GM18519 (cell line): ENCODE results near the gene RBM18.

Experiments
- ATAC-seq: cut with Tn5 transposase; IDR thresholded peaks from one replicate; pipeline ENCODE4 v1.9.1; 2021; ENCODE audit warnings: mild to moderate bottlenecking, moderate library complexity; ENCODE audit not compliant: unreplicated experiment, low FRiP score

RBM18 gene, protein sequence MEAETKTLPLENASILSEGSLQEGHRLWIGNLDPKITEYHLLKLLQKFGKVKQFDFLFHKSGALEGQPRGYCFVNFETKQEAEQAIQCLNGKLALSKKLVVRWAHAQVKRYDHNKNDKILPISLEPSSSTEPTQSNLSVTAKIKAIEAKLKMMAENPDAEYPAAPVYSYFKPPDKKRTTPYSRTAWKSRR

GRCh38 chr9:122264360-122265148 is at the start of gene RBM18, which contains the start of gene MRRF:
TSS of gene RBM18 (minus strand) at chr9:122264840. CDS start at chr9:122261492, 3,348 bp downstream.
TSS of gene MRRF (plus strand) at chr9:122264882. CDS start at chr9:122270892, 6,010 bp downstream.
- peak; percentile 84 for ATAC-seq

GRCh38 chr9:122314165-122314564 is 49.5 kb upstream of the RBM18 start:
- ATAC-seq = no peak

DNA sequence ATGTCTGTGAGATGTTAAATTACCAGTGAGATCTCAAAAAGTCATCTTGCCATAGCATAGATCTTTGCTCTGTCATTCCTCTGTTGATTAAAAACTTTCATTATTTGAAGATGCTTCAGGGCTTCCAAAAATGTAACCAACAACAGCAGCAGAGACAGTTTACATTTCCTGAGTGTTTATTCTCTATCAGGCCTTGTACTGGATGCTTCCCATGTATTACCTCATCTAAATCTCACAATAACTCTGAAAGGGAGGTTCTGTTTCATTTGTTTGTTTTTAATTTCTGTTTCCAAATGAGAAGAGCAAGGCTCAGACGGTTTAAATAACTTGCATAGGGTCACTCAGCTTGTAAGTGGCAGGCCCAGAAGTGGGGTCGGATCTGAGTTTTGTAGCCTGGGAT is 45.2 kb upstream of the RBM18 start:
- no peak for ATAC-seq

- ATAC-seq = no peak
Observed at GRCh38 chr9:122307925-122308324, 43.3 kb upstream of the RBM18 start.

DNA sequence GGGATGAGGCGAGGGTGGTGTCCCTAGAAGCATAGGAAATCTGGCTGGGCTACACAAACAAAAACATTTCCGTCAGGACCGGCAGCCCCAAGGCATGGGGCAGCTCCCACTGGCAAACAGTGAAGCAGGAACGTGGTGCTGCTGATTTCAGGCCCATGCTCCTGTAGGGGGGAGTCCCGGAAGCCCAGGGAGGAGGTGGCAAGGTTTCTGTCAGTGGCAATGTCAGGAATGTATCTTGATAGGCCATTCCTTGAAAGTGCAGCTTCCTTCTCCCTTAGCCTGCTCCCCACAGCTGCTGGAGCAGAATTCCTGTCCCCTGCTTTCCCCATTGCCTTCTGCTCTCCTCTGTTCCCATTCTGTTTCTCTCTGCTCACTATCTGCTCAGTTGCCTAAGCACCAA is 42.4 kb upstream of the RBM18 start:
- no peak for ATAC-seq

DNA sequence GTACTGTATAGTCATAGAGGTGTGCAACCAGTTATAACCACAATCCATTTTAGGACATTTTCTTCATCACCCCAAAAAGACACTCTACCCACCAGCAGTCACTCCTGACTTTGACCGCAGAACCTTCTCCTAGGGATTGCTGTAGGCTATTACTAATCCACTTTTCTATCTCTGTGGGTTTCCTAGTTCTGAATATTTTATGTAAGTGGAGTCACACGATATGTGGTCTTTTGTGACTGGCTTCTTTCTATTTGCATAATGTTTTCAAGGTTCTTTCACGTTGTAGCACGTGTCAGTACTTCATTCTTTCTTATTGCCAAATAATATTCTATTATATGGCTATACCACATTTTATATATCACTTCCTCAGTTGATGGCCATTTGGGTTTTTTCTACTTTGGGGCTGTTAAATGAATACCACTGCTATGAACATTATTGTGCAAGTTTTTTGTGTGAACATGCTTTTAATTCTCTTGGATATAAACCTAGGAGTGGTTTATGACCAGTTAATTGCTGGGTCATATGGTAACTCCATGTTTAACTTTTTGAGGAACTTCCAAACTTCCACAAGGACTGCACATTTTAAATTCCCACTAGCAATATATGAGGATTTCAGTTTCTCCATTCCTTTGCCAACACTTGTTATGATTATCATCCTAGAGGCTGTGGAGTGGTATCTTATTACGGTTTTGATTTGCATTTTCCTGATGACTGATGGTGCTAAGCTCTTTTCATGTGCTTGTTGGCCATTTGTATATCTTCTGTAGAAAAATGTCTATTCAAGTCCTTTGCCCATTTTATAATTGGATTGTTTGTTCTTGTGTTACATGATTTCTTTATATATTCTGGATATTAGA is 37.8 kb upstream of the RBM18 start:
- ATAC-seq = no peak

DNA sequence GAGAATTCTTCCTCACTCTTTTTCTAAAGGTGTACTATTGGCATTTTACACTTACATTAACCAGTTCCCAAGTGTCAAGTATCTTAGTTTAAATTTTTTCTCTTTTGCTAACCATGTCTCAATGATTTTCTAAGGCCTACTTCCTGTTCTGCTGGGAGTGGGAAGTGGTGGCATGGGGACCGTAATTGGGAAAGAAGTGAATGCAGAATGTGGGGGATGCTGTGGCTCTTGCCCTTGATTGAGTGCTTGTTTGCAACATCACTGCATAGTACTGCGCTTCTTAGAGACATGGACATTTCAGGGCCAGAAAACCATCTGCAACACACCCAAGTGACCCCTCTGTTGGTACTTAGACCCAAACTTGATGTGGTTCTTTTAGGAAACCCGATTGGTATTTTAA is 32.9 kb upstream of the RBM18 start:
- no peak for ATAC-seq

GRCh38 chr9:122294531-122294930 is 29.9 kb upstream of the RBM18 start:
- ATAC-seq = no peak

GRCh38 chr9:122291458-122291857 is 26.8 kb upstream of the RBM18 start:
- ATAC-seq = no peak

GRCh38 chr9:122287214-122287720 is 22.6 kb upstream of the RBM18 start:
- no peak for ATAC-seq

DNA sequence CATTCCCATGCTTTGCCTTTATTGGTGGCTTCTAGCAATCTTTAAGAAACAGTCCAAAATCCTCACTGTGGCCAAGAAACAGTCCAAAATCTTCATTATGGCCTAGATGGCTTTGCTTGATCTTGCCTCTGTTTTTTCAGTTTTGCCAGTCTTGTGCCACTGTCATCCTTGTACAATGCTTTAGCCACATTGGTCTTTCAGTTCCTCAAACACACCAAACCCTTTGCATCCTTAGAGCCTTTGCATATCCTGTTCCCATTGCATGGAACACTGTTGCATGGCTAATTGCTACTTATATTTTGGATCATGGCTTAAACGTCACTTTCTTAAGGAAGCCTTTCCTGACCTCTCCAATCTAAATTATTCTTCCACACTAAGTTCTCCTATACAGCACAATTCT is 22.1 kb upstream of the RBM18 start:
- peak; percentile 58 for ATAC-seq

DNA sequence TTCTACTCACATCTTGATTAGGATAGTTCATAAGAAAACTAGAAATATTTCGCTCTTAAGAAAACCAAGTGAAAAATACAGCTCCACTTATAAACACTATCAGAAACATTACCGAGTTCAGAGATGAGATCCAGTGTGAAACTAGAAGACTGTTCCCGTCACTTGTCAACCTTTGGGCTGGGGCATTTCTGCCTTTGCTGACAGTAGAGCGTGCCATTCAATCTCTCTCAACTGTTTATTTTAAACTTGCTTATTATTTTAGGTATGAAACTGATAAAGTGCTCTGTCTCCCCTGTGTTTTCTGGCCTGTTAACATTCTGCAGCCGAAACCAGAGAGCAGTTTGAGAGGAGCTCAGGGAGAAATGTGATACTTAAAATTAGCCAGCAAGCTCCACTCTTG is 16.7 kb upstream of the RBM18 start:
- no peak for ATAC-seq

DNA sequence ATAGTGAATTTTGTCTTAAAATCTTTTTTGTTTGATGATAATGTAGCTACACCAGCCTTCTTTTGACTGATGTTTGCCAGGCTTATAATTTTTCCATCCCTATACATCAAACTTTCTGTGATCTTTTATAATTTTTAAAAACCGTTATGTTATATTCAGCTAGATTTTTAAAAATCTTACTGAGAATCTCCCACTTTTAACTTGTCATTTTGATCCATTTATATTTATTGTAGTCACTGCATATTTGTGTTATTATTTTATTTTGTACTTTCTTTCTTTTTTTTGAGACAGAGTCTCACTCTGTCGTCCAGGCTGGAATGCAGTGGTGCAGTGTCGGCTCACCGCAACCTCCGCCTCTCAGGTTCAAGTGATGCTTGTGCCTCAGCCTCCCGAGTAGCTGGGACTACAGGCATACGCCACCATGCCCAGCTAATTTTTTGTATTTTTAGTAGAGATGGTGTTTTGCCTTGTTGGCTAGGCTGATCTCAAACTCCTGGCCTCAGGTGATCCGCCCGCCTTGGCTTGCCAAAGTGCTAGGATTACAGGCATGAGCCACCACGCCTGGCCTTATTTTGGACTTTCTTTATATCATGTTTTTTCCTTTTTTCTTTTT is 12.8 kb upstream of the RBM18 start:
- ATAC-seq = no peak

GRCh38 chr9:122276096-122276495 is 11.5 kb upstream of the RBM18 start:
- ATAC-seq = no peak

- ATAC-seq = no peak
Observed at GRCh38 chr9:122274055-122274454, 9.4 kb upstream of the RBM18 start.

- no peak for ATAC-seq
Observed at GRCh38 chr9:122268041-122268814, 3.6 kb upstream of the RBM18 start.

DNA sequence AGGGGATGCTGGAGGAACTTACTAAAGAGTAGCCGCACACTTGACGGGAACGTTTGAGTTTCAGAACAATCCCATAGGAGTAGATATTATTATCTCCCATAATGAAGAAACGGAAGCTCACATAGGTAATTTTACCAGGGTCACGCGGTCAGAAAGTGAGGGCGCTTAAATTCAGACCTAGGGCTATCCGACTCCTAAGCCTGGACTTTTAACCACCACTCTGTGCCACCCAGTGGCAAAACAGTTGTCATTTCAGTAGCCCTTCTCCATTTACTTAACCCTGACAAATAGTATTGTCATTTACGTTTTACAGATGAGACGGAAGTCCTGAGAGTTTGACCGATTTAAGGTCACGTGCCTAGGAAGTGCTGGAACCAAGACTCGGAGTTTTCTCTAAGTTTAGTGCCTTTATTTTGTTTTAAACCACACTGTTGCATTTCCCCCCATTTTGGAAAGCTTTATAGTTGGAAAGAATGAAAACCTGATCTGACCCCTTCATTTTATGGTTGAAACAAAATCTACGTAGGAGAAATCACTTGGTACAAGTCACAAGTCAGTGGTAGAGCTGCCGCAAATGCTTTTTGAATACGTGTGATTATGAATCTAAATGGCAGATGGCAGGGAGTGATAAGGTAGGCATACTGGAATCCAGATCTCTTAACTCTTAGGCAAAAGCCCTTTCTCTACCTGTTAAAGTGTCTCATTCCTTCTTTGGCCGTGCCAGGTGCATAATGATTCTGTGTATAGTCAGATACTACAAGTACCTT is 692 bp upstream of the RBM18 start:
- ATAC-seq = no peak

DNA sequence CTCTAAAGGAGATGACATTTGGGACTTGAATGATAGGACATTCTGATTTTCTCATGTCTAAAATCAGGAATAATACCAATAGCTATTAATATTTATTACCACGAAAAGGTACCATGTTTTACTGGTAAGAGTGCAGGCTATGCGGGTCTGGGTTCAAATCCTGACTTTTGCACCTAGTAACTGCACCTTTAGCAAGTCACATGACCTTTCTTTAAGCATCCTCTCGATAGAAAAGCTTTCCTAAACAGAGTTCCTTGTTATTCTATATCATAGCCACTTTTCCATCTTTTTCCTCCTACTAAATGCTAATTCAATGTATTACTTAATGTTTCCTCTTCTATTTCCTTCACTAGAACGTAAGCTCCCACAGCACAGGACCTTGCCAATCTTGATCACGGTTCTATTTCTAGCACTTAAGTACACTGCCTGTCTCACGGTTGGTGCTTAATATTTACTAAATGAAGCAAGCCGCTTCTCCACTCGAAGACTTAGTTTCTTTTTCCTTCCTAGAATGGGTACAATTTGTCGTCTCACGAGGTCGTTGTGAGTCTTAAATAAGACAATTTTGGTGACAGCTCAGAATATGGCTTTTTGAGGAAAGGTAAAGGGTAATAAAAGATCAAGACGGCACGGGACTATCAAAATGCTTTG is 816 bp downstream of the RBM18 start:
- ATAC-seq = no peak

- no peak for ATAC-seq
Observed at GRCh38 chr9:122262073-122262472, 2.6 kb downstream of the RBM18 start.
